Peyer's patch (tissue), 4 donors: ENCODE data around the gene ATAD5.

Source experiments
- CTCF ChIP-seq, 6 experiments: fragments of 450-650 bp in 4 of 6; fragments of 200-600 bp in 2 of 6; sonication (generic) in 1 of 6; IDR thresholded peaks; one replicate each; pipeline ENCODE4 v1.5.1; 2017 to 2019; ENCODE audit warnings: antibody characterized with exemption in 6 of 6, mild to moderate bottlenecking in 3 of 6, moderate library complexity in 1 of 6
- POLR2A ChIP-seq, 2 donors: fragments of 450-650 bp; IDR thresholded peaks; one replicate each; pipeline ENCODE4 v1.5.1; 2017; ENCODE audit warnings: antibody characterized with exemption in 2 of 2, mild to moderate bottlenecking in 2 of 2, moderate library complexity in 2 of 2

GRCh38 chr17:30809867-30810266 is 21.9 kb upstream of the ATAD5 start:
- no peak for TF ChIP-seq POLR2A (IDR thresholded peaks at IDR 0.05)
- no peak for TF ChIP-seq CTCF (IDR thresholded peaks at IDR 0.05)
